Measurements from ENCODE around the gene CSMD2. TPM values are rescaled to one million over a fixed set of nuclear protein-coding genes. Genes with fewer than 3 reads are reported as not detected.

CSMD2 gene
- total and polyA plus RNA-seq, 2 of the 4 experiments (the other 2 are of a cell fraction) = under 0.01 to 0.36 TPM

DNA sequence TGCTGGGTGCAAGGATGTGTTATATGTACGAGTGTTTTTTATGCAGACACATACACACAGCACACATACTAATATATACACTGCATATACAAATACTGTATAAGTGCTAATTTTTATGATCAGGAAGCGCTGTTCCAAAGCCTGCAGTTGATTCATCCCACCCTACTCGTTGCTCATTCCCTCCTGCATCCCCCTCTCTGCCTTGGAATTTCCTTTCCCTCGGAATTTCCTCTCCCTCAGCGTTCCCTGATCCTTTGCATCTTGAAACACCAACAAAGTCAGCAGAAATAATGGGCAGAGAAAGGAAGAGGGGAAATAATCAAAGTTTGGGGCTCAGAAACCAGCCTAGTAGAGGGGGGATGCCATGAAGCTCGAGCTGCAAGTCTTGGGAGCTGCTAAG lies 98.9 kb downstream of the CSMD2 start:
- no peak overlapping the region for H4K5ac ChIP-seq (ENCODE audit: low read depth, low read length)
- H3K27ac ChIP-seq (ENCODE audit: insufficient read depth, low read length) = no peak overlapping the region
- H4K8ac ChIP-seq (ENCODE audit: low read depth in 2 of 2, low read length in 2 of 2) = no peak overlapping the region
- H3K4me1 ChIP-seq (ENCODE audit: control insufficient read depth, insufficient read depth, low read length) = no peaks in the 10 kb centered on the region
- no peaks in the 10 kb centered on the region for H3K9me1 ChIP-seq (ENCODE audit: insufficient read depth, low read length)
- H2BK15ac ChIP-seq (ENCODE audit: low read depth, low read length) = no peak overlapping the region
- DNase-seq (no peak), ATAC-seq (ENCODE audit: low read depth) (no peak)
- H2BK5ac ChIP-seq (ENCODE audit: low read depth, low read length, poor library complexity, severe bottlenecking) = no peak overlapping the region
- no peak overlapping the region for H3K4me3 ChIP-seq (ENCODE audit: insufficient read depth, low read depth, low read length)
- H3K79me1 ChIP-seq (ENCODE audit: low read depth in 1 of 2, low read length in 2 of 2) = no peaks in the 10 kb centered on the region
- no peak overlapping the region for H3K23ac ChIP-seq (ENCODE audit: low read depth, low read length)
- H2AFZ ChIP-seq (replicated peaks; ENCODE audit: low read length, poor library complexity) = no peak overlapping the region
- dilution Hi-C loops (cut with HindIII; ENCODE audit: low sequenced_read_pairs, unreplicated experiment) = no loop called here
- no peak overlapping the region for H2AK9ac ChIP-seq (replicated peaks; ENCODE audit: low read depth, low read length, poor library complexity)
- BruUV-seq (replicated peaks) = no TSS peak
- no peak overlapping the region for H2BK20ac ChIP-seq (ENCODE audit: low read depth, low read length)
- H2BK120ac ChIP-seq (ENCODE audit: low read depth, low read length) = no peak overlapping the region
- no peak overlapping the region for H3K56ac ChIP-seq (ENCODE audit: extremely low read depth, insufficient read depth, low read length)
- no peak overlapping the region for H3K14ac ChIP-seq (replicated peaks; ENCODE audit: low read depth, low read length)
- no peak overlapping the region for H4K91ac ChIP-seq (ENCODE audit: insufficient read depth, low read depth, low read length)
- H3K4me2 ChIP-seq (ENCODE audit: low read depth, low read length) = no peak overlapping the region
- no peak overlapping the region for H3K9ac ChIP-seq (ENCODE audit: low read depth, low read length)
- H2AK5ac ChIP-seq (ENCODE audit: low read depth, low read length) = no peak overlapping the region
- H3K4ac ChIP-seq (ENCODE audit: low read depth, low read length) = no peak overlapping the region
- CTCF ChIA-PET = no interaction called here
- H3K27me3 ChIP-seq (ENCODE audit: control insufficient read depth, insufficient read depth, low read length) = no peaks in the 10 kb centered on the region
- no peak for TF ChIP-seq SMC3 (IDR thresholded peaks at IDR 0.05; ENCODE audit: low read depth, low read length)
- POLR2A ChIA-PET (ENCODE audit: unreplicated experiment) = no interaction called here
- WGBS, 2 experiments (ENCODE audit: extremely low coverage in 2 of 2, insufficient read length in 1 of 2) = 20% methylated on average over 1 of the region's 6 CpGs; no CpG with 5 or more reads in 1 of the 2 experiments
- in situ Hi-C loops (cut with MboI; ENCODE audit: low sequenced_read_pairs) = no loop called here
- no peak overlapping the region for H3K18ac ChIP-seq (ENCODE audit: low read depth, low read length)
- no peaks in the 10 kb centered on the region for H3K36me3 ChIP-seq (ENCODE audit: control insufficient read depth, insufficient read depth, low read length)
- intact Hi-C loops (cut with micrococcal nuclease) = no loop called here
- H4K20me1 ChIP-seq (ENCODE audit: insufficient read depth, low read length) = no peaks in the 10 kb centered on the region
- peaks cover 20% of the 10 kb centered on the region for H3K9me3 ChIP-seq (ENCODE audit: control insufficient read depth, insufficient read depth, low read length)
